GM19035 (cell line): Measurements from ENCODE around the gene TRIM74.
A peak's percentile ranks its signal among the peaks of the same experiment; 100 is the strongest.
"Not testable (repeated sequence)": the region's sequence is repeated elsewhere in the genome, so short reads cannot be mapped to it uniquely, and the experiment has no call there.

ENCODE experiments used
- ATAC-seq: cut with Tn5 transposase; IDR thresholded peaks from one replicate; pipeline ENCODE4 v1.9.1; 2021; ENCODE audit not compliant: unreplicated experiment

TRIM74 gene

DNA sequence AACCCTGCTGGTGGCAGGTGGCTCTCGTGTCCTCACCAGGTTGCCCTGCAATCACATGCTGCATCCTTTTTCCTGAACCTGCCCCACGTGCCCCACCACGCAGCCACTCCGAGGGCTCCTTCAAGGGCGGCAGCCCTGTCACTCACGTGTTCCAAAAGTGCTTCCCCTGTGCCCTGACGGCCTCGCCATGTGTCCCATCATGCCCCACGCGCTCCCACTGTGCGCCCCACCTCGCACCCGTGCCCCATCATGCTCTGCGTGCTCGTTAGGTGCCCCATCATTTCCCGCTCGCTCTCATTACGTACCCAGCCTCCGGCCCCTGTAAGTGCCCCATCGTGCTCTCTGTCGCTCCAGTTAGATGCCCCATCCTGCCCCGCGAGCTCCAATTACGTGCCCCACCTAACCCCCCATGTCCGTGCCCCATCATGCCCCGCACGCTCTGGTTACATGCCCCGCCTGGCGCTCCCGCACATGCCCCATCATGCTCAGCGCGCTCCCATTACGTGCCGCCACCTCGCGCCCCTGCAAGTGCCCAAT, at the start of gene TRIM74:
TRIM74 (minus strand) TSS at position 487 of the 537 bp plus-strand sequence. CDS start 3,309 bp downstream, outside the sequence.
- ATAC-seq = not testable (repeated sequence)

DNA sequence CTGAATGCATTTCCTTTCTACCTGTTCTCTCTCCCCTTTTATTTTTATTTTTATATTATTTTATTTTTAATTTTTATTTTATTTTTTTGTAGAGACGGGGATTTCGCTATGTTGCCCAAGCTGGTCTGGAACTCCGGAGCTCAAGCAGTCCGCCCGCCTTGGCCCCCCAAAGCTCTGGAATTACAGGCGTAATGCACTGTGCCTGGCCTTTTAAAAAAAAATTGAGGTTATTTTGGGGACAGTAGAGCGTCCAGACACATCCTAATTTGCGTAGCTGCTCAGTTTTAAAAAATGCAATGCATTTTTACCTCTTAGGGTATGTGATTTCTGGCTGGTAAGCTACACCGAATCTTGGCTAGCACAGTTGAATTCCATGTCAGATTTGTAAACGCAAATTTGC, 37.2 kb upstream of the TRIM74 start:
- not testable (repeated sequence) for ATAC-seq

- peak; percentile 91 for ATAC-seq
Observed at GRCh38 chr7:73005693-73006447, 36.6 kb upstream of the TRIM74 start.

GRCh38 chr7:73005356-73005692, 36.1 kb upstream of the TRIM74 start:
- ATAC-seq = peak; percentile 86

DNA sequence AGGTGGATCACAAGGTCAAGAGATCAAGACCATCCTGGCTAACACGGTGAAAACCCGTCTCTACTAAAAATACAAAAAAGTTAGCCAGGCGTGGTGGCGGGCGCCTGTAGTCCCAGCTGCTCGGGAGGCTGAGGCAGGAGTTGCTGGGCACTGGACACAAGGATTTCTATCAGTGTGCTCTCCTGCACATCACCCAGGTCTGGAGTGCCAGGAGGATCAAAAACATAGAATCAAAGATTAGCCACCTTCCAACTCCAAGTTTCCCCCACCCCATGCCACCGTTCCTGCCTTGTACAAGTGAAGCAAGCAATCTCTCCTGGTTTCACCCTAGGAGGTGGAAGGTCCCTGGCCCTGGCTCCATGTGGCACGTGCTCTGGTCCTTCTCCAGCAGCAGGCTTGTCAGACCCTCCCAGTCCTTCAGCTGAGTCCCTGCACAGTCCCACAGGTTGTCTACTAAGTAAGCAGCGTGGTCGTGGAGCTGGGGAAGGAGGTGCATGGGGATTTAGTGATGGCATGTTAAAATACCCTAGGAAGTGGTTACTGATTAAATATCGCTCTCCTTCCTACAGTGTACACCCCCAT, 28.7 kb upstream of the TRIM74 start:
- not testable (repeated sequence) for ATAC-seq

DNA sequence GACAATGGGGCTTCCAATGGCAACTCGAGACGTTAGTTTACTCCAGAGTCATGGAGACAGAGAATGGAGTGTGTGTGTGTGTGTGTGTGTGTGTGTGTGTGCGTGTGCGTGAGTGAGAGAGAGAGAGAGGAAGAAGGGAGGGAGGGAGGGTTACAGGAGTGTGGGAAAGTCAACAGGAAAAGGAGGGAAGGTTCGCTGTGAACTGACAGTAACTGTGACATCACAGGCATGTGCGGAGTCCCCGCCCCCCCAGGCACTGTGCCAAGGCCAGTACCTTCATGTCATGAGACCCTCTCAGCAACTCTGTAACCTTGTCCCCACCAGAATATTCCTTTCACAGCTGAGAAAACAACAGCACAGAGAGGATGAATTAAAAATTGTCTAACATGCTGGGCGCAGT, 28.2 kb upstream of the TRIM74 start:
- ATAC-seq = not testable (repeated sequence)

- ATAC-seq = not testable (repeated sequence)
Observed at GRCh38 chr7:72995484-72995883, 26.2 kb upstream of the TRIM74 start.

DNA sequence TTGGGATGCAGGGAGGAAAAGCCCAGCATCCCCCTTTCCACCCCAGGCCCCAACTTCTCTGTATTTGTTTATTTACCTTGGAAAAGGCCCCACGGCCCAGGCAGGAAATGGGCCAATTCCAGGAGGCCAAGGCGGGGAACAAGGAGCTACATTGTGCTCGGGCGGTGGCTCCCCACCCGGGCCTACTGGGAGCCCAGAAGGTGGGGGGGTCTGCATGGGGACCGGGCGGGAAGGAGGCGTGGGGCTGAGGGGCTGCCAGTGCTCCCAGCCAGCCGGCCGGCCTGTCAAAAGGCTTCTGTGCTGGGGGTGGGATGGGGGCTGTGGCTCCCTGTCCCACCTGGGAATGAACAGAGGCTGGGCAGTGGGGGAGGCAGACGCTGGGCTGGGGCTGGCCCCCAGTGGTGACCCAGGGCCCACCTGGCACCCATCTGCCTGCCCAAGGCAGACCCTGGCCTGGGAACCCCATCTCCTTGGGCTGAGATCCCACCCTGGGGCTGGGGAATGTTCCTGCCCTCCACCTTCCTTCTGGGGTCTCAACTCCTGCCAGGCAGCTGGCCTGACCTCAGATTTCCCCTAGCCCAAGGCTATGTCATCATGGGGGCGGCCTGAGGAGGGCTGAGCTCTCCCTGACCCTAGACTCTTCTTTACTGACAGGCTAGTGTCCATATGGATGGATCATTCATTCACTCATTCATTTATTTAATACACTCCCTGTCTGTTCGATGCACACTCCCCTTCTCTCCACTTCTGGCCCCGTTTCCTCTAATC, 21.1 kb upstream of the TRIM74 start:
- ATAC-seq = not testable (repeated sequence)

GRCh38 chr7:72982084-72982483, 12.8 kb upstream of the TRIM74 start:
- ATAC-seq = not testable (repeated sequence)

DNA sequence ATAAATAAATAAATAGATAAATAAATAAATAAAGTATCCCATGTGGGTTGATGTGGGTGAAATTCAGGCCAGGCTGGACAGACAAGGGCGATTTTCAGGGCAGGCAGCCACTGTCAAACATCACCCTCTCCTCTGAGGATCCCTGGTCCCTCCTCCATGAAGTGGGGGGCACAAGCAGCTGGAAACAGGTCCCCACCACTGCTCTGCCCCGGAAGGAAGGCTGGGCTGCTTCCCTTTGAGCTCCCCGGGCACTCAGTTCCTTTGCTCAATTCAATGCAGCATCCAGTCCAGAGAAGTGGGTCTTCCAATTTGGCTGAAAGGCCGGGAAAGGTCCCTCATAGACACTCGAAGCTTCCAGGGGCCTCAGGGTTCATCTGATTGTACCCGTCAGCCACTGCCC, 11.1 kb upstream of the TRIM74 start:
- not testable (repeated sequence) for ATAC-seq

- not testable (repeated sequence) for ATAC-seq
Observed at GRCh38 chr7:72976434-72976833, 7.2 kb upstream of the TRIM74 start.

- ATAC-seq = not testable (repeated sequence)
Observed at GRCh38 chr7:72975656-72976286, 6.5 kb upstream of the TRIM74 start.

DNA sequence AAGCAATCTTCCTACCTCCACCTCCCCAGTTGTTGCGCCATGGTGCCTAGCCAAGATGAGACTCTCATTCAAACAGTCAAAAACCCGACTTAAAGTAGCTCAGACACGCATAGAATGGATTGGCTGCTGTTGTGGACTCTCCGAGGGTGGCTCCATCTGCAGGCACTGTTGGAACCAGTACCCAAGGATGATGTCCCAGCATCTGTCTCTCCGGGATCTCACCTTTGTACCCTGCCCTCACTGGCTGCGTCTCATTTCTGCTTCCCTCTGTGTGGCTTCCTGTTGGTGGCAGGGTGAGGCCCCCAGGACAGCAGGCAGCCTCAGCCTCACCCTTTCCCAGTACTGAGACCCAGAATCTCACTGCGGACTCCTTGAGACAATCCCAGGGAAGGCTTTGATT, 5.5 kb upstream of the TRIM74 start:
- not testable (repeated sequence) for ATAC-seq

GRCh38 chr7:72971505-72971904, 2.2 kb upstream of the TRIM74 start:
- not testable (repeated sequence) for ATAC-seq

- not testable (repeated sequence) for ATAC-seq
Observed at GRCh38 chr7:72969688-72970087, 422 bp upstream of the TRIM74 start.

GRCh38 chr7:72966892-72967291, 2.4 kb downstream of the TRIM74 start:
- ATAC-seq = not testable (repeated sequence)

GRCh38 chr7:72965186-72965975, 3.9 kb downstream of the TRIM74 start:
- ATAC-seq = not testable (repeated sequence)

DNA sequence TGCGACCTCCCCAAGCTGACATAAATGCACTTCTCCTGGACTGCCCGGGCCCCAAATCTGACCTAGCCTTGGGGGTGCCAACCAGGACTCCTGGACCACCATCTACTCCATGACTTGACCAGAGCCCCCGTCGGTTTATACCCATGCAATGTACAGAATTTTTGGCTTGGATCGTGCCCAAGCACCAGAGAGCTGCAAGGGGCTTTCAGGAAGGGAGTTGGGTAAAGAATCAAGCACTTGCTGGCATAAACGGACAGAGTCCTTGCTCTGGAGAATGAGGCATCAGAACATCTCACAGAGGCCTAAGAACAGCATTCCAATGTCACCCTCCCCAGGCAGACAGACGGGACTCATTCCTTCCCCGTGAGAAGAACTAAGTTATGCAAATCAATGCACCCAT, 6.2 kb downstream of the TRIM74 start:
- ATAC-seq = not testable (repeated sequence)

- not testable (repeated sequence) for ATAC-seq
Observed at GRCh38 chr7:72961346-72961650, 8.0 kb downstream of the TRIM74 start.

DNA sequence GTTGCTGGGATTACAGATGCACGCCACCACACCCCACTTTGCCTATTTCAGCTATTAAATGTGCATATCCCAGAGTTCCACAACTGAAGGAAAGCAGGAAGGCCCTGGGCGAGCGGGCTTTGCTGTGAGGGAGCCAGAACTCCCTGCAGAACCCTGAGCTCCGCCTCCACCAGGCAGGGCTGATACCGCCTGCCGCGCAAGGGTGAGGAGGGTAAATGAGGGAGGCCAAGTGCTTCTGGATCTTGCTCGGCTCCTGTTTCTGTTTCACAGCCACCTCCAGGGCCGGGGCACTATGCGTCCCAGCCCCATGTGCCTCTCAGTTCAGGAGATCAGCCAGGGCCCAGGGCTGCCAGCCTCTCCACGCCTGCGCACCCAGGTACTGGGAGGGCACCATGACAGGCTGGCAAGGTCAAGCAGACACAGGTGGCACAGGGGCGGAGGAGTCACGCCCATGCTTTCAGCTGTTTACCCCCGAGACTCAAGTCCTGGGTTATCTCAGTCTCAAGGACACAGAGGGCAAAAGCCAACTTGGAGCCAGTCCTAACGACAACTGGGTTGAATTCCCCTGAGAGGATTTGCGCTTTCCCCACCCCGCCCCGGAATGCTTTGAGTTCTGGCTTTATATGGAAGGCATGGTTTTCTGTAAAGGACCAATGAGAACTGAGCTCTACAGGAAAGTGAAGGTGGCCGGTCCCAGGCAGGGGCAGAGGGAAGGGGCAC, 8.5 kb downstream of the TRIM74 start:
- not testable (repeated sequence) for ATAC-seq
